Smooth muscle cell (in vitro differentiated cells): ENCODE measurements around the gene MPO. TPM values are rescaled to one million over a fixed set of nuclear protein-coding genes. Genes with fewer than 3 reads are reported as not detected.

Experiments used
- DNase-seq: peaks from one replicate; lab custom pipeline; 2025; ENCODE audit not compliant: unreplicated experiment; lab: John Stamatoyannopoulos, UW
- H2AFZ ChIP-seq: fragments of 200-600 bp; sonication (generic); 2 replicates; pipeline ENCODE4 v1.6.0; 2016; ENCODE audit warnings: antibody characterized with exemption, low read depth, mild to moderate bottlenecking
- H3F3A ChIP-seq: fragments of 200-600 bp; sonication (generic); 2 replicates; pipeline ENCODE4 v1.6.0; 2017; ENCODE audit warnings: antibody characterized with exemption, low read depth
- H3K27ac ChIP-seq: fragments of 200-600 bp; sonication (generic); 2 replicates; pipeline ENCODE4 v1.5.1; 2016; ENCODE audit warnings: low read depth, mild to moderate bottlenecking
- H3K27me3 ChIP-seq: fragments of 200-600 bp; sonication (generic); 2 replicates; pipeline ENCODE4 v1.6.1; 2016; ENCODE audit warnings: low read depth, mild to moderate bottlenecking
- H3K36me3 ChIP-seq: fragments of 200-600 bp; sonication (generic); 2 replicates; pipeline ENCODE4 v1.5.1; 2016; ENCODE audit warnings: low read depth
- H3K4me1 ChIP-seq: fragments of 200-600 bp; sonication (generic); 2 replicates; pipeline ENCODE4 v1.5.1; 2016; ENCODE audit warnings: low read depth
- H3K4me2 ChIP-seq: fragments of 200-600 bp; sonication (generic); 2 replicates; pipeline ENCODE4 v1.6.0; 2016; ENCODE audit warnings: mild to moderate bottlenecking
- H3K4me3 ChIP-seq: fragments of 200-600 bp; sonication (generic); 2 replicates; pipeline ENCODE4 v1.5.1; 2016; ENCODE audit warnings: mild to moderate bottlenecking
- H3K79me2 ChIP-seq: fragments of 200-600 bp; sonication (generic); 2 replicates; pipeline ENCODE4 v1.6.0; 2016; ENCODE audit warnings: low read depth, mild to moderate bottlenecking
- H3K9ac ChIP-seq: fragments of 200-600 bp; sonication (generic); 2 replicates; pipeline ENCODE4 v1.6.0; 2016; ENCODE audit warnings: low read depth
- H3K9me3 ChIP-seq: fragments of 200-600 bp; sonication (generic); replicated peaks from 2 replicates; pipeline ENCODE4 v1.5.1; 2016; ENCODE audit warnings: low read depth
- H4K20me1 ChIP-seq: fragments of 200-600 bp; sonication (generic); 2 replicates; pipeline ENCODE4 v1.6.0; 2016; ENCODE audit warnings: low read depth
- WGBS: methylation state at CpG from one replicate; pipeline ENCODE4 v1.1.7; 2016; ENCODE audit warnings: low lambda C conversion rate; 5-methylcytosine and 5-hydroxymethylcytosine counted together
- polyA plus RNA-seq: library from polyadenylated mRNA; unstranded; fragments of >200 nt; fragmentation: Nextera tagmentation; extraction: Ambion mirVana; gene quantifications from 2 replicates; pipeline ENCODE4 v1.2.1, GENCODE V29; 2016
- total RNA-seq: library from RNA; depleted of rRNA; stranded (reverse); fragments of >200 nt; gene quantifications from 2 replicates; pipeline ENCODE4 v1.2.3, GENCODE V29; 2014
- TF ChIP-seq, protein P1 (sequence below): fragments of 200-600 bp; sonication (generic); IDR thresholded peaks from 2 replicates; pipeline ENCODE4 v1.5.1; 2017; ENCODE audit warnings: borderline replicate concordance, mild to moderate bottlenecking, antibody characterized with exemption; ENCODE audit not compliant: insufficient read depth, poor library complexity, severe bottlenecking

The MPO gene
- total and polyA plus RNA-seq, 2 experiments from 2014 or later = 0.09 TPM; not detected in 1

DNA sequence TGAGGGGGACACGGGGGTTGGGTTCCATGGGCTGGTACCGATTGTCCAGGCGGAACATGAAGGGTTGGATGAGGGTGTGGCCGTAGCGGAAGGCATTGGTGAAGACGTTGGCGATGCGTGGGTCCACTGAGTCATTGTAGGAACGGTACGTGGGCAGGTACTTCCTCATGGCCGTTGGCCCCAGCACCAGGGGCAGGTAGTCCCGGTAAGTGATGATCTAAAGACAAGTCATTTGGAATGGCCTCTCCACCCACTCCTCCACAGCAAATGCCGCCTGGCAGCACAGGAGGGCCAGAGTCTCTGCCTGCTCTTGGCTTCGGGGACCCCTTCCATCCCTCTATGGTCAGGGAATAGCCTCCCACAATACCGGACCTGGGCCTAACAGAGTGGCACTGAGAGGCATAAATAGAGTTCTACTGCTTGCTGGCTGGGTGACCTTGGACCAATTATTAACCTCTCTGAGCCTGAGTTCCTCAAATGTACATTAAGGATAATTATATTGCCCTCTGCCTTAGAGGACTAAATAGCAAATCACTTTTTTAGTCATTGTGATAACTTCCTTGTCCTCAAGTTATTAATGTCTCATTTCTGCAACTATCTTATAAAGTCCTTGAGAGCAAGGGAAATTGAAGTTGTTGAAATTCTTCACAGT is 7.2 kb downstream of the MPO start:
- H3K27ac ChIP-seq = no peak overlapping the region
- DNase-seq = no peak
- H3K9ac ChIP-seq = no peak overlapping the region
- H3K9me3 ChIP-seq = no peaks in the 10 kb centered on the region
- WGBS = 87% methylated on average over 15 of the region's 15 CpGs
- H3K4me2 ChIP-seq = no peak overlapping the region
- no peaks in the 10 kb centered on the region for H3K79me2 ChIP-seq
- H2AFZ ChIP-seq = no peak overlapping the region
- TF ChIP-seq, protein P1, sequence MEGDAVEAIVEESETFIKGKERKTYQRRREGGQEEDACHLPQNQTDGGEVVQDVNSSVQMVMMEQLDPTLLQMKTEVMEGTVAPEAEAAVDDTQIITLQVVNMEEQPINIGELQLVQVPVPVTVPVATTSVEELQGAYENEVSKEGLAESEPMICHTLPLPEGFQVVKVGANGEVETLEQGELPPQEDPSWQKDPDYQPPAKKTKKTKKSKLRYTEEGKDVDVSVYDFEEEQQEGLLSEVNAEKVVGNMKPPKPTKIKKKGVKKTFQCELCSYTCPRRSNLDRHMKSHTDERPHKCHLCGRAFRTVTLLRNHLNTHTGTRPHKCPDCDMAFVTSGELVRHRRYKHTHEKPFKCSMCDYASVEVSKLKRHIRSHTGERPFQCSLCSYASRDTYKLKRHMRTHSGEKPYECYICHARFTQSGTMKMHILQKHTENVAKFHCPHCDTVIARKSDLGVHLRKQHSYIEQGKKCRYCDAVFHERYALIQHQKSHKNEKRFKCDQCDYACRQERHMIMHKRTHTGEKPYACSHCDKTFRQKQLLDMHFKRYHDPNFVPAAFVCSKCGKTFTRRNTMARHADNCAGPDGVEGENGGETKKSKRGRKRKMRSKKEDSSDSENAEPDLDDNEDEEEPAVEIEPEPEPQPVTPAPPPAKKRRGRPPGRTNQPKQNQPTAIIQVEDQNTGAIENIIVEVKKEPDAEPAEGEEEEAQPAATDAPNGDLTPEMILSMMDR = no peak
- H3K27me3 ChIP-seq = no peaks in the 10 kb centered on the region
- no peaks in the 10 kb centered on the region for H3K36me3 ChIP-seq
- H3K4me3 ChIP-seq = no peak overlapping the region
- H3F3A ChIP-seq = no peaks in the 10 kb centered on the region
- H4K20me1 ChIP-seq = no peaks in the 10 kb centered on the region
- H3K4me1 ChIP-seq = no peaks in the 10 kb centered on the region

DNA sequence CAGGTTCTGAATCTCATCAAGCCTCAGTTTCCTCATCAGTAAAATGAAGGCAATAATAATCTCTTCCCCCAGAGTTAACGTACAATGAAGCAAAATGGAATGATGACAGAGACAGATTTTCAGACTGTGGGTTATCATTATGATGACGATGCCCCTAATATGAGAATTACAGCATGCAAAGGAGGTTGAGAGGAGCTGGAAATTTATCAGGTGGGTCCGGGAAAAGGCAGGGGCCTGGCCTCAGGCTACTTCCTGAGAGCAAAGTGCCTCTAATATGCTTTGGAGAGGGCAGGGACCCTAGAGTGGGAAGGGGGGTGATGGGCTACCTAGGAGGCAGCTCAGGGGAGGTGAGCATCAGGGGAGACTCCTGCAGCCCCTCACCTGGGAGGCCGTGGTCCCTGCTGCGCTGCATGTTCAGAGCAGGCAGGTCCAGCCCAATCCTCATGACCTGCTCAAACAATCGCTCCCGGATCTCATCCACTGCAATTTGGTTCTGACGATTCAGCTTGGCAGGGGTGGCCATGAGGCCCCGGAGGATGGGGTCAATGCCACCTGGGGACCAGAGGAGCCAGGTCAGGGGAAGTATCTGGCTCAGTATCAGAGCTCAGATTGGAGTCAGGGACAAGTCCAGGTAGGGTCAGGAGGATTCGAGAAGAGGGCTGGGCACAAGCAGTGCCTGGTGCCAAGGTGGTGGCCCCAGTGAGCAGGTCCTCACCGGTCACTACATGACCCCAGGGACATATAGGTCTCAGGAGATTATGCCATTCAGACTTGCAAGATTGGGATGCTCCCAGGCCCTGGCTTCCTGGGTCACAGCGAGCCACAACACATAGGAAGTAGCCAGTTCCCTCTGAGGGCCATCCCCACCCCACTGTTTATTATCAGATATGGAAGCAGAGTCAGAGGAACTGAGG is 8.1 kb downstream of the MPO start:
- DNase-seq = no peak
- no peaks in the 10 kb centered on the region for H3K4me1 ChIP-seq
- no peak overlapping the region for H3K4me2 ChIP-seq
- TF ChIP-seq, protein P1 = no peak
- no peaks in the 10 kb centered on the region for H3F3A ChIP-seq
- H3K27me3 ChIP-seq = no peaks in the 10 kb centered on the region
- no peak overlapping the region for H2AFZ ChIP-seq
- no peak overlapping the region for H3K27ac ChIP-seq
- no peak overlapping the region for H3K4me3 ChIP-seq
- H3K79me2 ChIP-seq = no peaks in the 10 kb centered on the region
- 95% methylated on average over 12 of the region's 12 CpGs for WGBS
- no peaks in the 10 kb centered on the region for H4K20me1 ChIP-seq
- no peaks in the 10 kb centered on the region for H3K36me3 ChIP-seq
- H3K9ac ChIP-seq = no peak overlapping the region
- H3K9me3 ChIP-seq = no peaks in the 10 kb centered on the region

DNA sequence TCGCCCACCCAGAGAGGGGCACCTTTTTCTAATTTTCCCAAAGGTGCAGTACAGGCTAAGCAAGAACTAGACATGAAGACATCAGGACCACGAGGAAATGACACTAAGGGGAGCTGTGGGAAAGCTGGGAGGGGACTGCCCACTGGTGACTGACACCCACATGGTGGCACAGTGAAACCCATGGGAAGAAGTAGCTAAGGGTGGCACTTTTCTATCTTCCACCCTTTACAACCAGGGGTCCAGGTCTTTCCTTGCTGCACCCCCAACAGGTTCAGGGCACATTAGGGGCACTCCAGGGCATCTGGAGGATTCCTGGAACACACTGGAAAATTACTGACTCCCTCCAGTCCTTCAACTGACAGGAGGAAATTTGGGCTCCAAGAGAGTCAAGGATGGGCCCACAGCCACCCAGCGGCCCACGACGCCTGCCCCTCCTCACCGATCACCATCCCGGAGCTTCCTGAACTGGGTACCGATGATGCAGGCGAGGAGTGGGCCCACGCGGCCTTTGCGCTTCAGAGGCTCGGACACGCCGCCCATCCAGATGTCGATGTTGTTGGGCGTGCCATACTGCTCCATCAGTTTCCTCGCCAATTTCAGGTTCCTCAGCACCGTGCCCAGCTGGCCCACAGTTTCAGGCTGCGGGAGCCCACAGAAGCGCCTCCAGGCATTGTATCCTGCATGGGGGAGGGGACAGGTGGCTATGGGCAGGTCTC is 9.4 kb downstream of the MPO start:
- 93% methylated on average over 21 of the region's 21 CpGs for WGBS
- H3K27ac ChIP-seq = no peak overlapping the region
- no peaks in the 10 kb centered on the region for H3K79me2 ChIP-seq

More for the DNA sequence above, 9.4 kb downstream of the MPO start:
- no peaks in the 10 kb centered on the region for H3K36me3 ChIP-seq
- no peak overlapping the region for H3K4me2 ChIP-seq
- H3K4me1 ChIP-seq = no peaks in the 10 kb centered on the region
- peaks cover 3% of the 10 kb centered on the region for H3K27me3 ChIP-seq
- no peak overlapping the region for H2AFZ ChIP-seq
- no peaks in the 10 kb centered on the region for H4K20me1 ChIP-seq
- TF ChIP-seq, protein P1 = no peak
- DNase-seq = no peak
- no peaks in the 10 kb centered on the region for H3K9me3 ChIP-seq
- H3K4me3 ChIP-seq = no peak overlapping the region
- no peak overlapping the region for H3K9ac ChIP-seq
- no peaks in the 10 kb centered on the region for H3F3A ChIP-seq
